WTC11 (cell line): ENCODE results near the gene PLCE1. TPM values are rescaled to one million over a fixed set of nuclear protein-coding genes. Genes with fewer than 3 reads are reported as not detected.

Source experiments
- ATAC-seq: fragments of 200-7000 bp; cut with Tn5 transposase; 2 replicates; pipeline ENCODE4 v1.10.0; 2021; ENCODE audit warnings: mild to moderate bottlenecking, moderate library complexity
- CTCF ChIA-PET: fragments of 300-600 bp; sonication (Branson Sonifier 250); formaldehyde crosslinking; loops from one replicate; lab custom pipeline; 2021; ENCODE audit warnings: antibody characterized with exemption; lab: Charles Lee
- POLR2A ChIA-PET: fragments of 350-600 bp; sonication (Branson Sonifier 250); formaldehyde crosslinking; loops from one replicate; lab custom pipeline; 2021; ENCODE audit warnings: antibody characterized with exemption; lab: Charles Lee
- DNase-seq: peaks from one replicate; pipeline ENCODE4 v3.0.0; 2021; ENCODE audit warnings: low spot score
- H3K27ac Mint-ChIP-seq: 2 replicates; pipeline ENCODE4 v1.8.0; 2021; ENCODE audit warnings: mixed read lengths
- H3K27me3 Mint-ChIP-seq: 2 replicates; pipeline ENCODE4 v1.8.0; 2021; ENCODE audit warnings: low read depth, mild to moderate bottlenecking, moderate library complexity, mixed read lengths
- H3K36me3 Mint-ChIP-seq: 2 replicates; pipeline ENCODE4 v1.8.0; 2021; ENCODE audit warnings: mixed read lengths
- H3K4me1 Mint-ChIP-seq: 2 replicates; pipeline ENCODE4 v1.8.0; 2022; ENCODE audit warnings: mixed read lengths
- H3K4me3 Mint-ChIP-seq: 2 replicates; pipeline ENCODE4 v1.8.0; 2021; ENCODE audit warnings: mild to moderate bottlenecking, moderate library complexity, mixed read lengths
- H3K9me3 Mint-ChIP-seq: 2 replicates; pipeline ENCODE4 v1.8.0; 2021; ENCODE audit warnings: mixed read lengths
- ATF1 ChIP-seq: sonication (generic); formaldehyde crosslinking; IDR thresholded peaks from 2 replicates; pipeline ENCODE4 v1.8.1; 2023; ENCODE audit warnings: mild to moderate bottlenecking, moderate library complexity, missing genetic modification reagents
- CBFB ChIP-seq: sonication (generic); formaldehyde crosslinking; IDR thresholded peaks from 2 replicates; pipeline ENCODE4 v1.8.1; 2022; ENCODE audit warnings: mild to moderate bottlenecking, low read depth, missing genetic modification reagents
- E2F5 ChIP-seq: sonication (generic); formaldehyde crosslinking; IDR thresholded peaks from 2 replicates; pipeline ENCODE4 v1.8.1; 2022; ENCODE audit warnings: mild to moderate bottlenecking, moderate library complexity, missing genetic modification reagents
- FOXJ3 ChIP-seq: sonication (generic); formaldehyde crosslinking; IDR thresholded peaks from 2 replicates; pipeline ENCODE4 v1.9.0; 2021; ENCODE audit warnings: missing genetic modification reagents, mild to moderate bottlenecking, borderline replicate concordance
- FOXP4 ChIP-seq: sonication (generic); formaldehyde crosslinking; IDR thresholded peaks from 2 replicates; pipeline ENCODE4 v1.8.0; 2022; ENCODE audit warnings: mild to moderate bottlenecking, missing genetic modification reagents
- GABPB1 ChIP-seq: sonication (generic); formaldehyde crosslinking; IDR thresholded peaks from 2 replicates; pipeline ENCODE4 v1.8.1; 2023; ENCODE audit warnings: mild to moderate bottlenecking, missing genetic modification reagents
- HMGXB4 ChIP-seq: sonication (generic); formaldehyde crosslinking; IDR thresholded peaks from 2 replicates; pipeline ENCODE4 v1.8.1; 2023; ENCODE audit warnings: mild to moderate bottlenecking, moderate library complexity, missing genetic modification reagents
- IRF2 ChIP-seq: sonication (generic); formaldehyde crosslinking; IDR thresholded peaks from 2 replicates; pipeline ENCODE4 v1.8.0; 2022; ENCODE audit warnings: low read depth, missing genetic modification reagents, borderline replicate concordance
- JAZF1 ChIP-seq: fragments of 250-450 bp; sonication (Bioruptor Pico); IDR thresholded peaks from 2 replicates; pipeline ENCODE4 v1.9.0; 2021; ENCODE audit warnings: moderate library complexity, mild to moderate bottlenecking, inconsistent platforms
- NFE2L1 ChIP-seq: sonication (generic); formaldehyde crosslinking; IDR thresholded peaks from 2 replicates; pipeline ENCODE4 v1.8.1; 2023; ENCODE audit warnings: missing genetic modification reagents
- TEAD1 ChIP-seq: sonication (generic); formaldehyde crosslinking; IDR thresholded peaks from 2 replicates; pipeline ENCODE4 v1.8.0; 2022; ENCODE audit warnings: mild to moderate bottlenecking, missing genetic modification reagents
- TEAD4 ChIP-seq: sonication (generic); formaldehyde crosslinking; IDR thresholded peaks from 2 replicates; pipeline ENCODE4 v1.8.0; 2022; ENCODE audit warnings: mild to moderate bottlenecking, missing genetic modification reagents
- total RNA-seq: library from RNA; stranded (reverse); gene quantifications from 3 replicates; pipeline ENCODE4 v1.2.3, GENCODE V29; 2021
- TF ChIP-seq, protein P1 (sequence below): sonication (generic); formaldehyde crosslinking; IDR thresholded peaks from 2 replicates; pipeline ENCODE4 v1.8.1; 2022; ENCODE audit warnings: low read depth, mild to moderate bottlenecking, moderate library complexity, missing genetic modification reagents, borderline replicate concordance

PLCE1 gene
- total RNA-seq, 1 experiment from 2014 or later, result 0.11 TPM

DNA sequence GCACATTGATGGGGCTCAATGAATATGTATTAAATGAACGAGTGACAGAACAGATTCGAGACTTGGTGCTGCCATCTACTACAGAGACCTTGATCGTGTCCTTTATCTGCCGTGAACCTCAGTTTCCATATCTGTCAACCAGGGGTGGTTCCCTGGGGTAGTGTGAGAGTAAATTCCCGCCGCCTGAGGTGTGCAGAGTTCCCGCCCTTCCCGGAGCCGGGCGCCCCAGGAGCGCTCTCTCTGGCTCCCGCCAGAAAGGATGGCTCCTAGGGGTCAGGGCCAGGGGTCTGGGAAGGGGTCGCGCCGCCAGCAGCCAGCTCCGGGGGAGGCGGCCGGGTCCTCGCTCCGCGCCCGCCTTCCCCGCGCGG lies 333 bp upstream of the PLCE1 start:
- Mint-ChIP-seq H3K36me3 (no peaks in the 10 kb centered on the region), H3K27ac (no peak overlapping the region), H3K27me3 (peaks cover 89% of the 10 kb centered on the region), H3K4me3 (peak overlapping the region; percentile 75), H3K4me1 (peaks cover 16% of the 10 kb centered on the region), H3K9me3 (no peaks in the 10 kb centered on the region)
- POLR2A ChIA-PET, result interaction anchor here (1.1 kb wide), 1 partner anchor 14 kb away, joined by 3 read pairs; no protein-coding TSS in a partner anchor
- ATAC-seq (peak; percentile 50), DNase-seq (no peak)
- TF ChIP-seq GABPB1 (no peak), E2F5 (CRISPR knock-in tag) (0 out of 2 replicates have a peak, but pooled peaks have one; percentile 10), IRF2 (CRISPR knock-in tag) (no peak), CBFB (CRISPR knock-in tag) (no peak), FOXP4 (CRISPR knock-in tag) (no peak)
- CTCF ChIA-PET, result interaction anchor here (0.6 to 1.1 kb wide), 4 partner anchors 16 to 322 kb away, joined by 3 to 4 read pairs (median 4); no protein-coding TSS in a partner anchor

GRCh38 chr10:93994438-93994801 lies 689 bp downstream of the PLCE1 start:
- POLR2A ChIA-PET, result interaction anchor here (1.1 kb wide), 1 partner anchor 13 kb away, joined by 3 read pairs; no protein-coding TSS in a partner anchor
- peak overlapping the region; percentile 66 for H3K4me3 Mint-ChIP-seq
- H3K36me3 Mint-ChIP-seq, result no peaks in the 10 kb centered on the region
- no peak for ATAC-seq
- TF ChIP-seq, protein P1, sequence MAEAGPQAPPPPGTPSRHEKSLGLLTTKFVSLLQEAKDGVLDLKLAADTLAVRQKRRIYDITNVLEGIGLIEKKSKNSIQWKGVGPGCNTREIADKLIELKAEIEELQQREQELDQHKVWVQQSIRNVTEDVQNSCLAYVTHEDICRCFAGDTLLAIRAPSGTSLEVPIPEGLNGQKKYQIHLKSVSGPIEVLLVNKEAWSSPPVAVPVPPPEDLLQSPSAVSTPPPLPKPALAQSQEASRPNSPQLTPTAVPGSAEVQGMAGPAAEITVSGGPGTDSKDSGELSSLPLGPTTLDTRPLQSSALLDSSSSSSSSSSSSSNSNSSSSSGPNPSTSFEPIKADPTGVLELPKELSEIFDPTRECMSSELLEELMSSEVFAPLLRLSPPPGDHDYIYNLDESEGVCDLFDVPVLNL (CRISPR knock-in tag), result no peak
- TF ChIP-seq ATF1 (CRISPR knock-in tag) (no peak), TEAD4 (no peak), FOXJ3 (CRISPR knock-in tag) (no peak), E2F5 (CRISPR knock-in tag) (0 out of 2 replicates have a peak, but pooled peaks have one; percentile 5)
- TF ChIP-seq, all 79 proteins: peak for 1
- no peak overlapping the region for H3K27ac Mint-ChIP-seq
- H3K9me3 Mint-ChIP-seq, result no peaks in the 10 kb centered on the region
- CTCF ChIA-PET, result interaction anchor here (0.9 to 1.0 kb wide), 2 partner anchors 47 to 321 kb away, joined by 3 to 4 read pairs; no protein-coding TSS in a partner anchor
- peaks cover 16% of the 10 kb centered on the region for H3K4me1 Mint-ChIP-seq
- H3K27me3 Mint-ChIP-seq, result peaks cover 87% of the 10 kb centered on the region
- no peak for DNase-seq

DNA sequence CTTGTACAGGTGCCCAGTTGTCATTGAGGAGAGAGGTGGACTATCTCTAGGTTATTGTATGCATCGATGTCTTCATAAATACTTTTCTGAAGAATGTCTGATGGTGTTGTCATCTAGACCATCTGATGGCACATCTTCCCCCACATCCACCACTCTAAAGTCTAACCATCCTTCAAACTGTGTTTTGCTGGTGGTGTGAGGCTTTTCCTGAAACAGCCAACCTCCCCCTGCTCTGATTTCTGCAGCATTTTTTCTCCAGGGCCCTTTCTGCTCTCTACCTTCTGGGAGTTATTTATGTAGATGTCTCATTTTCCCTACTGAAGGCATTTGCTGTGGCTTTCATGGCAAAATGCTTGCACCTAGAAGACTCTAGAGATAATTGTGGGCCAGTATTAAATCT lies 1.5 kb downstream of the PLCE1 start:
- H3K27ac Mint-ChIP-seq, result no peak overlapping the region
- ATAC-seq, result no peak
- no peak for DNase-seq
- peak overlapping the region; percentile 66; the same call in 1 of the 2 replicates for H3K4me3 Mint-ChIP-seq
- ChIA-PET POLR2A (no interaction called here), CTCF (interaction anchor here (1.3 kb wide), 1 partner anchor 250 kb away, joined by 3 read pairs; no protein-coding TSS in a partner anchor)
- TF ChIP-seq JAZF1 (CRISPR knock-in tag) (no peak), NFE2L1 (CRISPR knock-in tag) (no peak), TEAD1 (CRISPR knock-in tag) (no peak)
- H3K4me1 Mint-ChIP-seq, result peaks cover 16% of the 10 kb centered on the region
- no peaks in the 10 kb centered on the region for H3K36me3 Mint-ChIP-seq
- peaks cover 83% of the 10 kb centered on the region for H3K27me3 Mint-ChIP-seq
- no peaks in the 10 kb centered on the region for H3K9me3 Mint-ChIP-seq

DNA sequence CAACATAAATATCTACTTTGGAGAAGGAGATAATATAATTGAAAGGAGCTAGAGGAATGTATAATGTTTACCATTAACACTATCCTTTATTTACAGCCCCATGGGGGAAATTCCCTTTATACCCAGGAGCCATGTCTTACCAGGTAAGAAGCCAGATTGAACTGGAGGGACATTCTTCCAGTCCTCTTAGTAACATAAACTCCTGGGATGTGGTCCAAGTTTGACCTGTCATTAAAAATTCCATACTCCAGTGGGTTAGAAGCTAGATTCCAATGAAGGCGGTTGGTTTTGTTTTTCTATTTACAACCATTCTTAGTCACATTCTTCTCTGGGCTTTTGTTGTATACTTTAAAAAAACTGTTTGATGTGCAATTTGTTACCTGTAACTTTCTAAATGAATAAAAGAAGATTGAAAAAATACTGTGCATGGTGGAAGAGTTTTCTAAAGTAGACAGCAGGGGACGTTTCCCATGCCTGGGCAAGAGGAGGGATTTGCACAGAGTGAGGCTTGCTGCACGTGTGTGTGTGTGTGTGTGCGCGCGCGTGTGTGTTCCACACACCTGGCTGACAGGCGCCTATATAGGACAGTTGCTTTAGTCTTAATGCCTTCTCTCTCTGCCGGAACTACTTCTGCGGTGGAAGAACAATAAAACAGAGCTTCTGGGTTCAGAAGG lies 2.0 kb downstream of the PLCE1 start:
- TF ChIP-seq FOXP4 (CRISPR knock-in tag) (no peak), HMGXB4 (CRISPR knock-in tag) (no peak)
- TF ChIP-seq, all 79 proteins: peak for 0
- Mint-ChIP-seq H3K9me3 (no peaks in the 10 kb centered on the region), H3K36me3 (no peaks in the 10 kb centered on the region), H3K27ac (no peak overlapping the region), H3K27me3 (peaks cover 78% of the 10 kb centered on the region), H3K4me3 (no peak overlapping the region), H3K4me1 (peaks cover 16% of the 10 kb centered on the region)
- POLR2A ChIA-PET, result no interaction called here
- ATAC-seq (no peak), DNase-seq (no peak)
- CTCF ChIA-PET, result interaction anchor here (1.3 kb wide), 1 partner anchor 251 kb away, joined by 3 read pairs; no protein-coding TSS in a partner anchor
